ENCODE measurements around the gene KIF5C. TPM values are rescaled to one million over a fixed set of nuclear protein-coding genes. Genes with fewer than 3 reads are reported as not detected.

KIF5C gene
- total RNA-seq, 1 donor from 2014 or later, result 63.3 TPM

DNA sequence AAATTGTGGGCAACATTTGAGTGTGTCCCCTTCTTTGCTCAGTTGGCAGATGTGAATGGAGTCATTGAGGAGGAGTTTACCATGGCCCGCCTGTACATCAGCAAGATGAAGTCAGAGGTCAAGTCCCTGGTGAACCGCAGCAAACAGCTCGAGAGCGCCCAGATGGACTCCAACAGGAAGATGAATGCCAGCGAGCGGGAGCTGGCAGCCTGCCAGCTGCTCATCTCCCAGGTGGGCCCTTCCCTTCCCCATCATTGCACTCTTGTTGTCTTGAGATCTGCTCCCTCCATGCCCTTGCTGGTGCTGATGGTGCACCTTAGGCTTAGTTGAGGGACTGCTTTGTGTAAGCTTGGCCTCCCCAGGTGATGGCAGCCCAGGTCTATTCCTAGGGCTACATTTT is 115.9 kb downstream of the KIF5C start:
- H3K4me1 Mint-ChIP-seq, result peaks cover 9% of the 10 kb centered on the region
- H3K36me3 Mint-ChIP-seq (ENCODE audit: low read depth), result peaks cover 21% of the 10 kb centered on the region
- TF ChIP-seq, protein P1, sequence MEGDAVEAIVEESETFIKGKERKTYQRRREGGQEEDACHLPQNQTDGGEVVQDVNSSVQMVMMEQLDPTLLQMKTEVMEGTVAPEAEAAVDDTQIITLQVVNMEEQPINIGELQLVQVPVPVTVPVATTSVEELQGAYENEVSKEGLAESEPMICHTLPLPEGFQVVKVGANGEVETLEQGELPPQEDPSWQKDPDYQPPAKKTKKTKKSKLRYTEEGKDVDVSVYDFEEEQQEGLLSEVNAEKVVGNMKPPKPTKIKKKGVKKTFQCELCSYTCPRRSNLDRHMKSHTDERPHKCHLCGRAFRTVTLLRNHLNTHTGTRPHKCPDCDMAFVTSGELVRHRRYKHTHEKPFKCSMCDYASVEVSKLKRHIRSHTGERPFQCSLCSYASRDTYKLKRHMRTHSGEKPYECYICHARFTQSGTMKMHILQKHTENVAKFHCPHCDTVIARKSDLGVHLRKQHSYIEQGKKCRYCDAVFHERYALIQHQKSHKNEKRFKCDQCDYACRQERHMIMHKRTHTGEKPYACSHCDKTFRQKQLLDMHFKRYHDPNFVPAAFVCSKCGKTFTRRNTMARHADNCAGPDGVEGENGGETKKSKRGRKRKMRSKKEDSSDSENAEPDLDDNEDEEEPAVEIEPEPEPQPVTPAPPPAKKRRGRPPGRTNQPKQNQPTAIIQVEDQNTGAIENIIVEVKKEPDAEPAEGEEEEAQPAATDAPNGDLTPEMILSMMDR (conservative IDR thresholded peaks at IDR 0.05), result no peak
- H3K4me3 Mint-ChIP-seq, result no peak overlapping the region
- DNase-seq (ENCODE audit: low read depth, low spot score), result no peak
- H3K27me3 Mint-ChIP-seq (ENCODE audit: low read depth), result no peaks in the 10 kb centered on the region
- no peak overlapping the region for H3K27ac Mint-ChIP-seq (ENCODE audit: unreplicated experiment)
- no peaks in the 10 kb centered on the region for H3K9me3 Mint-ChIP-seq

DNA sequence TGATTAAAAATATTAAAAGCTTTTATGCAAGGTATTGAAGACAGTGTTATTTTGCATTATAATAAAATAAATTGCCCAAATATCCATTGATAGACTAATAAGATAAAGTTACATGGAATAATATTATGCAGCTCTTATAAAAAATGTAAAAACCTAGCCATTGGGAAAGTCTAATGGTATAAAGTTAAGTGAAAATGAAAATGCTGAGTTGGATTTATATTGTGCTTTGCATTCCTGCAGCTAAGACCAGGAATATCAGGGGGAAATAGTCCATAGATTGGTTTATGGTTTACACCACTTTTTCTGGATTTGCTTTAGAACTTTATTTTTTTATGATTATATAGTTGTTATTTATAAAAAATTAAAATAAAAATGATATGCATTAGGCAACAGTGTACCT is 117.4 kb downstream of the KIF5C start:
- Mint-ChIP-seq H3K4me1 (peaks cover 9% of the 10 kb centered on the region), H3K36me3 (ENCODE audit: low read depth) (peaks cover 16% of the 10 kb centered on the region), H3K9me3 (no peaks in the 10 kb centered on the region), H3K27me3 (ENCODE audit: low read depth) (no peaks in the 10 kb centered on the region), H3K4me3 (no peak overlapping the region), H3K27ac (ENCODE audit: unreplicated experiment) (no peak overlapping the region)
- no peak for DNase-seq (ENCODE audit: low read depth, low spot score)
- TF ChIP-seq, protein P1 (conservative IDR thresholded peaks at IDR 0.05), result no peak

DNA sequence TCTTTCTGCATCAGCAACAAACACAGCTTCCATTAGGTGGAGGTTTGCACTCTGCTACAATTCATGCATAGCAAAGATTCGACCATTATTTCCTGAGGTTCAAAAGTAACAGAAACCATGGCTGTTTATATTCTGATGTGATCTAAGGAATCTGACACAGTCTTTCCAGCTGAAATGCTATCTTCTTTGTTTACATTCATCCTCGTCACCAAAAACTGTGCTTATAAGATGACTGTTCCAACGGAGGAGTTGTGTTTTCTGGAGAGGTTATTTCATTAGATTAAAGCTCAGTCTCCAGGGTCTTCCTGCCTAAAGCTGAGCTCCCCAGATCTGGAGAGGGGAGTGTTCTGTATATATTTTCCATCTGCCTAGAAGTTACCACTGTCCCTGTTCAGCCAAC is 118.3 kb downstream of the KIF5C start:
- DNase-seq (ENCODE audit: low read depth, low spot score), result no peak
- Mint-ChIP-seq H3K27me3 (ENCODE audit: low read depth) (no peaks in the 10 kb centered on the region), H3K4me3 (no peak overlapping the region), H3K4me1 (peaks cover 16% of the 10 kb centered on the region), H3K36me3 (ENCODE audit: low read depth) (peaks cover 21% of the 10 kb centered on the region), H3K9me3 (no peaks in the 10 kb centered on the region), H3K27ac (ENCODE audit: unreplicated experiment) (no peak overlapping the region)
- TF ChIP-seq, protein P1 (conservative IDR thresholded peaks at IDR 0.05), result no peak

DNA sequence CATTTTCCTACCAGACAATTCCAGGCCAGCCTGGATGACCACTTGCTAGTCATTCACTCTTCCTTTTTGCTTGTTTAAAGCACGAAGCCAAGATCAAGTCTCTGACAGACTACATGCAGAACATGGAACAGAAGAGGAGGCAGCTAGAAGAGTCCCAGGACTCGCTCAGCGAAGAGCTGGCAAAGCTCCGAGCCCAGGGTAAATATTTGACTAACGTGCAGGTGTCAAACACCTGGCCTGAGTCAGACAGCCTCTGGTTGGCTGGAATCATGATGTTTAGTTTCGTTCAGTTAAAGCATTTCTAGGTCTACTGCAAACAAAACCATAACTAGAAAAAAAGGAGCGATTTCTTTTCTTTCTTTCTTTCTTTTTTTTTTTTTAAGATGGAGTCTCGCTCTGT is 119.3 kb downstream of the KIF5C start:
- no peaks in the 10 kb centered on the region for H3K9me3 Mint-ChIP-seq
- no peak for DNase-seq (ENCODE audit: low read depth, low spot score)
- peaks cover 24% of the 10 kb centered on the region for H3K4me1 Mint-ChIP-seq
- no peak overlapping the region for H3K4me3 Mint-ChIP-seq
- TF ChIP-seq, protein P1 (conservative IDR thresholded peaks at IDR 0.05), result no peak
- H3K27me3 Mint-ChIP-seq (ENCODE audit: low read depth), result no peaks in the 10 kb centered on the region
- H3K36me3 Mint-ChIP-seq (ENCODE audit: low read depth), result peaks cover 21% of the 10 kb centered on the region
- no peak overlapping the region for H3K27ac Mint-ChIP-seq (ENCODE audit: unreplicated experiment)

DNA sequence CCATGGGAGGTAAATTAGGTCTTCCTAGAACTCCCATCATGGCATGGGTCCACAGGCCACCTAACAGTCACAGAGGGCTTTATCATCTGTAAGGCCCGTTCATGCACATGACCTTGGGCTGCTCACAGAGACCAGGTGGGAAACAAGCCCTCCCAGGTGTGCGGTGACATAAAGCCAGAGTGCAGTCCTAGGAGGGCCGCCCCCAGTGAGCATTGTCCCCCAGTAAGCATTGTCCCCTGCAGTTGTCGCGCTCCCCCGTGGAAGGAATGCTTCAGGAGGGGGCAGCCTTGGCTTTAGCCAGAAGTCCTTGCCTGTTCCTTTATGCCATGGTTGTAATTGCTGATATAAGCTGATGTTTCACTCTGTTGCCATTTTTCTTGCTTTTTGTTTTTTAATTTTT is 121.8 kb downstream of the KIF5C start:
- H3K4me1 Mint-ChIP-seq, result peaks cover 18% of the 10 kb centered on the region
- H3K4me3 Mint-ChIP-seq, result no peak overlapping the region
- H3K27ac Mint-ChIP-seq (ENCODE audit: unreplicated experiment), result no peak overlapping the region
- peaks cover 31% of the 10 kb centered on the region for H3K36me3 Mint-ChIP-seq (ENCODE audit: low read depth)
- no peaks in the 10 kb centered on the region for H3K27me3 Mint-ChIP-seq (ENCODE audit: low read depth)
- TF ChIP-seq, protein P1 (conservative IDR thresholded peaks at IDR 0.05), result no peak
- H3K9me3 Mint-ChIP-seq, result no peaks in the 10 kb centered on the region
- DNase-seq (ENCODE audit: low read depth, low spot score), result no peak

Measured in neural crest cell (in vitro differentiated cells).